H9 (cell line): ENCODE measurements around the gene ARHGAP24. TPM values are rescaled to one million over a fixed set of nuclear protein-coding genes. Genes with fewer than 3 reads are reported as not detected.

ENCODE experiments used
- DNase-seq: peaks from one replicate; pipeline ENCODE4 v3.0.0-alpha.2; 2017
- H2AFZ ChIP-seq: one replicate; pipeline ENCODE4 v1.6.1; 2013; ENCODE audit warnings: mild to moderate bottlenecking, low read length, control low read depth, moderate library complexity
- H2AK5ac ChIP-seq: 2 replicates; pipeline ENCODE4 v1.6.1; 2013; ENCODE audit warnings: low read length, control low read depth, mixed read lengths; ENCODE audit not compliant: insufficient read length
- H2BK120ac ChIP-seq: one replicate; pipeline ENCODE4 v1.6.1; 2013; ENCODE audit warnings: low read depth, mild to moderate bottlenecking, low read length, control low read depth, inconsistent platforms; ENCODE audit not compliant: poor library complexity, severe bottlenecking
- H2BK12ac ChIP-seq: 2 replicates; pipeline ENCODE4 v1.6.1; 2013; ENCODE audit warnings: low read length, control low read depth, mixed read lengths, low read depth; ENCODE audit not compliant: insufficient read length
- H2BK15ac ChIP-seq: 2 replicates; pipeline ENCODE4 v1.6.1; 2013; ENCODE audit warnings: low read depth, low read length, control low read depth
- H2BK20ac ChIP-seq: one replicate; pipeline ENCODE4 v1.6.1; 2013; ENCODE audit warnings: low read depth, mild to moderate bottlenecking, low read length, control low read depth, inconsistent platforms; ENCODE audit not compliant: poor library complexity, severe bottlenecking
- H2BK5ac ChIP-seq: 2 replicates; pipeline ENCODE4 v1.6.1; 2013; ENCODE audit warnings: low read length, control low read depth, mixed read lengths; ENCODE audit not compliant: insufficient read length
- H3K14ac ChIP-seq: 2 replicates; pipeline ENCODE4 v1.6.1; 2013; ENCODE audit warnings: low read length, control low read depth; ENCODE audit not compliant: insufficient read depth
- H3K18ac ChIP-seq: 2 replicates; pipeline ENCODE4 v1.6.1; 2013; ENCODE audit warnings: low read depth, mild to moderate bottlenecking, mixed read lengths, low read length, control low read depth; ENCODE audit not compliant: insufficient read length
- H3K23ac ChIP-seq: 2 replicates; pipeline ENCODE4 v1.6.1; 2013; ENCODE audit warnings: low read length, control low read depth, mixed read lengths, low read depth; ENCODE audit not compliant: insufficient read length
- H3K23me2 ChIP-seq: 2 replicates; pipeline ENCODE4 v1.6.1; 2013; ENCODE audit warnings: low read depth, mild to moderate bottlenecking, mixed read lengths, low read length, control low read depth; ENCODE audit not compliant: insufficient read length, poor library complexity, severe bottlenecking
- H3K27ac ChIP-seq: 2 replicates; pipeline ENCODE4 v1.5.1; 2013; ENCODE audit warnings: low read length, control low read depth, mixed read lengths, low read depth; ENCODE audit not compliant: insufficient read length
- H3K27me3 ChIP-seq: 2 replicates; pipeline ENCODE4 v1.6.1; 2013; ENCODE audit warnings: low read length, control low read depth, inconsistent platforms; ENCODE audit not compliant: insufficient read depth
- H3K4ac ChIP-seq: 2 replicates; pipeline ENCODE4 v1.6.1; 2013; ENCODE audit warnings: low read depth, mild to moderate bottlenecking, control low read depth, inconsistent platforms, low read length, moderate library complexity
- H3K4me1 ChIP-seq: 2 replicates; pipeline ENCODE4 v1.6.1; 2013; ENCODE audit warnings: low read length, control low read depth, inconsistent platforms; ENCODE audit not compliant: insufficient read depth
- H3K4me2 ChIP-seq: 2 replicates; pipeline ENCODE4 v1.6.1; 2013; ENCODE audit warnings: low read length, control low read depth, mixed read lengths; ENCODE audit not compliant: insufficient read length, insufficient read depth
- H3K56ac ChIP-seq: 2 replicates; pipeline ENCODE4 v1.6.1; 2013; ENCODE audit warnings: low read depth, mild to moderate bottlenecking, mixed read lengths, low read length, control low read depth; ENCODE audit not compliant: insufficient read length
- H3K79me1 ChIP-seq: 2 replicates; pipeline ENCODE4 v1.6.1; 2013; ENCODE audit warnings: low read depth, mild to moderate bottlenecking, moderate library complexity, low read length, control low read depth, inconsistent platforms; ENCODE audit not compliant: insufficient read depth, poor library complexity, severe bottlenecking
- H3K79me2 ChIP-seq: 2 replicates; pipeline ENCODE4 v1.6.1; 2013; ENCODE audit warnings: low read length, control low read depth, inconsistent platforms; ENCODE audit not compliant: insufficient read depth
- H3K9ac ChIP-seq: 2 replicates; pipeline ENCODE4 v1.6.1; 2013; ENCODE audit warnings: low read length, control low read depth, mixed read lengths; ENCODE audit not compliant: insufficient read length; ENCODE audit errors: extremely low read depth
- H3K9me3 ChIP-seq: one replicate; pipeline ENCODE4 v1.6.1; 2013; ENCODE audit warnings: low read depth, low read length, inconsistent platforms; ENCODE audit not compliant: control insufficient read depth
- H3T11ph ChIP-seq: one replicate; pipeline ENCODE4 v1.6.1; 2013; ENCODE audit warnings: mild to moderate bottlenecking, low read length, control low read depth, inconsistent platforms
- H4K20me1 ChIP-seq: one replicate; pipeline ENCODE4 v1.6.1; 2013; ENCODE audit not compliant: control insufficient read depth, insufficient read length, insufficient read depth
- H4K5ac ChIP-seq: 2 replicates; pipeline ENCODE4 v1.6.1; 2013; ENCODE audit warnings: low read depth, mild to moderate bottlenecking, mixed read lengths, low read length, control low read depth; ENCODE audit not compliant: insufficient read length
- H4K8ac ChIP-seq: replicated peaks from 2 replicates; pipeline ENCODE4 v1.6.1; 2013; ENCODE audit warnings: low read length, control low read depth, mixed read lengths, low read depth; ENCODE audit not compliant: insufficient read length
- H4K91ac ChIP-seq: 2 replicates; pipeline ENCODE4 v1.6.1; 2013; ENCODE audit warnings: low read depth, mild to moderate bottlenecking, moderate library complexity, mixed read lengths, low read length, control low read depth; ENCODE audit not compliant: insufficient read length
- H3K27ac Mint-ChIP-seq, 3 experiments: 2 replicates in 2 of 3; 3 replicates in 1 of 3; pipeline ENCODE4 v1.8.0; 2020 to 2021; ENCODE audit warnings: mixed read lengths in 3 of 3, mild to moderate bottlenecking in 1 of 3, moderate library complexity in 1 of 3
- H3K27me3 Mint-ChIP-seq: 2 replicates; pipeline ENCODE4 v1.8.0; 2021; ENCODE audit warnings: low read depth, mild to moderate bottlenecking, moderate library complexity, mixed read lengths
- H3K36me3 Mint-ChIP-seq, 3 experiments: 2 replicates in 2 of 3; 3 replicates in 1 of 3; pipeline ENCODE4 v1.8.0; 2020 to 2021; ENCODE audit warnings: low read depth in 3 of 3, mixed read lengths in 3 of 3; ENCODE audit not compliant: insufficient read depth in 1 of 3
- H3K4me1 Mint-ChIP-seq, 2 experiments: 2 replicates each; pipeline ENCODE4 v1.8.0; 2020; ENCODE audit warnings: mixed read lengths in 2 of 2
- H3K4me3 Mint-ChIP-seq, 2 experiments: 2 replicates in 1 of 2; 3 replicates in 1 of 2; pipeline ENCODE4 v1.8.0; 2020 to 2021; ENCODE audit warnings: mild to moderate bottlenecking in 2 of 2, mixed read lengths in 2 of 2, moderate library complexity in 1 of 2
- H3K9me3 Mint-ChIP-seq, 2 experiments: 2 replicates in 1 of 2; 3 replicates in 1 of 2; pipeline ENCODE4 v1.8.0; 2020; ENCODE audit warnings: mild to moderate bottlenecking in 2 of 2, mixed read lengths in 2 of 2, moderate library complexity in 1 of 2
- CTCF ChIP-seq: fragments of 200-600 bp; sonication (generic); conservative IDR thresholded peaks from 3 replicates; pipeline ENCODE4 v1.8.0; 2021; ENCODE audit warnings: antibody characterized with exemption, mild to moderate bottlenecking
- WGBS: extraction: QIAGEN DNeasy Blood & Tissue Kit; methylation state at CpG from one replicate; pipeline ENCODE4 v1.1.7; 2013; ENCODE audit warnings: missing lambda C conversion rate, low lambda C conversion rate, mixed read lengths; ENCODE audit not compliant: insufficient read length; ENCODE audit errors: extremely low coverage; 5-methylcytosine and 5-hydroxymethylcytosine counted together
- total RNA-seq: library from RNA; stranded (reverse); gene quantifications from 2 replicates; pipeline ENCODE4 v1.2.1, GENCODE V29; 2021

Gene ARHGAP24
- total RNA-seq, 1 experiment from 2014 or later = 0.37 TPM

GRCh38 chr4:86048426-86048825 lies 573.5 kb downstream of the ARHGAP24 start:
- Histone ChIP-seq H2BK12ac (no peak overlapping the region), H3K23me2 (no peaks in the 10 kb centered on the region), H2BK20ac (no peak overlapping the region), H2AFZ (no peak overlapping the region), H3K9ac (no peak overlapping the region), H3K23ac (no peak overlapping the region), H2BK15ac (no peak overlapping the region), H4K20me1 (no peaks in the 10 kb centered on the region), H3K9me3 (no peaks in the 10 kb centered on the region), H3K14ac (no peak overlapping the region), H3K4me1 (peaks cover 3% of the 10 kb centered on the region; the same call in 1 of the 2 replicates), H3K79me1 (no peaks in the 10 kb centered on the region), H3K4me2 (no peak overlapping the region), H3K27ac (no peak overlapping the region), H3K56ac (no peak overlapping the region), H2AK5ac (no peak overlapping the region), H2BK120ac (no peak overlapping the region), H3K27me3 (no peaks in the 10 kb centered on the region; the same call in 1 of the 2 replicates), H4K8ac (no peak overlapping the region), H4K91ac (no peak overlapping the region), H3T11ph (no peak overlapping the region), H2BK5ac (no peak overlapping the region), H3K4ac (no peak overlapping the region), H3K18ac (no peak overlapping the region), H3K79me2 (no peaks in the 10 kb centered on the region), H4K5ac (no peak overlapping the region)
- WGBS = no CpG with 5 or more reads among the region's 1 CpG
- Mint-ChIP-seq H3K4me1 (peaks cover 10 to 11% of the 10 kb centered on the region in 2 experiments), H3K9me3 (no peaks in the 10 kb centered on the region), H3K4me3 (no peak overlapping the region), H3K27ac (no peak overlapping the region), H3K27me3 (no peaks in the 10 kb centered on the region), H3K36me3 (no peaks in the 10 kb centered on the region)
- no peak for TF ChIP-seq CTCF
- DNase-seq = no peak
